ENCODE results near the gene GRK5. TPM values are rescaled to one million over a fixed set of nuclear protein-coding genes. Genes with fewer than 3 reads are reported as not detected.
A peak's percentile ranks its signal among the peaks of the same experiment; 100 is the strongest.

The GRK5 gene
- total RNA-seq, 1 experiment from 2014 or later = 2.9 TPM

GRCh38 chr10:119360181-119360921, 153.0 kb downstream of the GRK5 start:
- DNase-seq (ENCODE audit: low read depth) = no peak

GRCh38 chr10:119361037-119361436, 153.7 kb downstream of the GRK5 start:
- DNase-seq (ENCODE audit: low read depth) = no peak

DNA sequence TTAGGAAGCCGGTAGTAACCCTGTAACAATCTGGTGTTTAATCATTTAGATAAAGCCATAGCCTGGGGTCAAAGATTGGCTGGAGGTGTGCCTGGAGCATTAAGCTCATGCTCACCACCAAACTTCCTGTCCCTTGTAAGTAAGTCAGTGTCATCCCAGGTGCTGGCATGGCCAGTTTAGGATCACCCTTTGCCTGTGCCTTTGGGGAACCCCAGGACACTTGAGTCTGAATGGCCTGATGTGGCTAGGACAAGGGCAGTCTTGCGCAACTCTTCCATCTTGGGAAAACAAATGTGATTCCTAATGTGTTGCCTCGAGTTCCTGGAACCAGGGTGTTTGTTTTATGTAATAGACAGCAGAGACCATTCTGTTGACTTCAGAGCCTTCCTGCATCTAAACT, 154.8 kb downstream of the GRK5 start:
- DNase-seq (ENCODE audit: low read depth) = no peak

DNA sequence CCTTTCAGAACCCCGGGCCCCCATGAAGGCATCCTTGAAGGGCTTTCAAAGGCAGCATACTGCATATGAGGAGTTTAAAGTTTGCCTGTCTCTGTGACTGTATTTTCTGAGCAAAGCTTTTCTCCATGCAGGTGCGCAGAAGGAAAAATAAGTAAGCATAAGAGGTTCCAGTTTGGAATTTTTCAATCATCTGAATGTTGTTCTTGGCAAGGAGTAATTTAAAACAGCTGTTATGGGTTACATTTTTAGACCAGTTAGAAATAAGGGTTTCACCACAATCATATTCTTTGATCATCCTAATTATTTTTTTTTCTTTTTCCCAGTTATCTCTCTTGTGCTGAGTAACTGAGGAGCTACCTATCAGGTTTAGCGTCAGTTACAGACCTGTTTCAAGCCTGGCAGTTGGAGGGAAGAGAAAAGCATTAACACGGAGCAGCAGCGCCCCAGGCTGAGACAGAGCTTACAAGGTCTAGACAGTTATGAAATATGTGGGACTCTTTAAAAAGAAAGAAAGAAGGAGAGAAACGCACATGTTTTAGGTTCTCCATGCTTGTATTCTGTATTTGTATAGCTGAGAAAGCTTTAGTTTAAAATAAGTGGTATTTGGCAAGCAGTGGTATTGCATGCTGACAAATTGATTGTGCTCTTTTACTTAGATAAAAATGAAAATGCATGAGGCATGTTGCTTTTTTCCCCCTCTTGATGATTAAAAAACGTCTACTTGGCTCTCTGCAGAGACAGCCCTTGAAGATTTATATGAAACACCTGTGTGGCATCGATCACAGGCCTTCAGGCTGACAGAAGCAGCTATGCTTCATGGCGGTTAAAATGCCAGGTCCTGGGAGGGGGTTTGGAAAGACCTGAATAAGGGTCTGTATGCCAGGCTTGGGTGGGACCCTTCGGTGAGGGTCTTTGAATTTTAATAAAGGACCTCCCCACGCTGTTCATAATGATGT, 157.6 kb downstream of the GRK5 start:
- DNase-seq (ENCODE audit: low read depth) = no peak

- DNase-seq (ENCODE audit: low read depth) = no peak
Observed at GRCh38 chr10:119365773-119366599, 158.6 kb downstream of the GRK5 start.

DNA sequence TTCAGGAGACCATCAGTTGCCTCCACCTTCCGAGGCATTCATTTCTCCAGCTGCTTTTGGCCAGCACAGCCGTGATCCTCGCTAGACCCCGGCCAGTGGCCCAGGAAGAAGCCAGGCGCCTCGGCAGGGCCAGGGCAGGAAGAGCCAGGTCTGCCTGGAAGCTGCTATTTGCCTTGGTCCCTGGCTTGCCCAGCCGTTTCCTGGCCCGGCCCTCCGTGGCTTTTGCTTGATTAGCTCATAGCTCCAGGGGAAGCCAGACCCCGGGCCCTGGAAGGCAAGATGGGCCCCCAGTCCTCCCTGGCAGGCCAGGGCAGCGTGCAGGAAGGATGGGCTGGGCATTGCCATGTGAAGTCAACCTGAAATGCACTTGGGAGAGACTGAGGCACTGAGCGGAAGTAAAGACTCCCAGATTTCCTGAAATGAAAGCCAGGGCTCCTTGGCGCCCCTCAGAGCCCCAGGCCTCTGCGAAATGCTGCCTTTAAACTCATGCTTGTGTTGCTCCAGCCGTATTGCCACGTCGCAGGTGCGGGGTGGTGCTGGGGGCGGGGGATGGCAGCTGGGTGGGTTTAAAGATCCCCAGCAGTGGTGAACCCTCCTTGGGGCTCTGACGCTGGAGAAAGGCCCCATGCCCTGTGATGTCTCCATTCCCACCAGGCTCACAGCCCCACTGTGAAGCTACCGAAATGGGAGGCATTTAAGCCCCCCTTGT, 160.6 kb downstream of the GRK5 start:
- no peak for DNase-seq (ENCODE audit: low read depth)

DNA sequence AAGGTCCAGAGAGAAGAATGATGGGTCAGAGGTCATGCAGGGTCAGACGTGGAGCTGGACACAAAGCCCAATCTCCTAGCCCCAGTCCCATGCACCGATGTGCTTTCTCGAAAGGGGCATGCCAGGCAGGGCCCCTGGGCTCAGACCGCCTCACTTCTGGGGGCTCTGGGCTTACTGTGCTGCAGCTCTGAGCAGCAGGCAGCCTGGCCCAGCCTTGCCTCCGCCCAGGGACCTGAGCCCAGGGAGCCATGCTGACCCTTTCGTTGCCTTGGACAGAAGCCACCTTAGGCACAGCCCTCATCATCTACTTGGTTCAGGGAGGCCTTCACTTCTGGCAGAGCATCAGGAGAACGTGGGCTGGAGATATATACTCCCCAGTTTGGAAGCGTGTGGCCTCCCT, 161.2 kb downstream of the GRK5 start:
- DNase-seq (ENCODE audit: low read depth) = no peak

- no peak for DNase-seq (ENCODE audit: low read depth)
Observed at GRCh38 chr10:119368991-119369869, 161.9 kb downstream of the GRK5 start.

- DNase-seq (ENCODE audit: low read depth) = peak; percentile 74
Observed at GRCh38 chr10:119370111-119370741, 162.9 kb downstream of the GRK5 start.

DNA sequence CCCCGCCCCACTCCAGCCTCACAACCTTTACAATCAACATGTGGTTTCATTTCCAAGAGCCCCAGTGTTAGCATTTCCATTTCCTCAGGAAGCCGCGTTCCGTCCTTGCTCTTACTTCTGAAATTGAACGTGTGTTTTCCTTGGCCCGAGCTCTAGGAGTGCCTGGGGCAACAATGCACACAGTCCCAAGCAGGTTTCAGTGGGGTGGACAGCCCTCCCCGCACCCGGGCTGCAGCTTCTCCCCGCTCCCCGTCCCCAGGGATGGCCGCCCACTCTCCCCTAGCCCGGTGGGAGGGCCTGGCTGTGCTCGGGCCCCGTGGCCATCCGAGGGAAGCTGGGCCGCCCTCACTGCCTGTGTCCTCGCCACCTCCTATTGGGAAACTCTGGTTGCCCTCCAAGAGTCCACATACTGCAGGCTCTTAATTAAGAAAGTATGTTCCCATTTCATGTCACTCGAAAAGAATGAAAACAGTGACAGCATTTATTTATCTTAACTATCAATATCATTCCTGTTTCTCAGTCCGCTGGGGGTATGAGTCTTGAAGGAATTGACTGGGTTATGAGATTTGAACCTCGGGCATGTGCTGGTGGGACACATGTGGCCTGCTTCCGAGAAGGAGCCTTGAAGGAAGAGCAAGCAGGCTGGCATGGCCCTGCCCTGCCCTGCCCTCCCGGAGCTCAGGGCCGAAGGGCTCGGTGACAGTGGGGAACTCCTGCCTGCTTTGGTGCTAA, 163.8 kb downstream of the GRK5 start:
- peak; percentile 86 for DNase-seq (ENCODE audit: low read depth)

- DNase-seq (ENCODE audit: low read depth) = no peak
Observed at GRCh38 chr10:119371704-119372663, 164.6 kb downstream of the GRK5 start.

DNA sequence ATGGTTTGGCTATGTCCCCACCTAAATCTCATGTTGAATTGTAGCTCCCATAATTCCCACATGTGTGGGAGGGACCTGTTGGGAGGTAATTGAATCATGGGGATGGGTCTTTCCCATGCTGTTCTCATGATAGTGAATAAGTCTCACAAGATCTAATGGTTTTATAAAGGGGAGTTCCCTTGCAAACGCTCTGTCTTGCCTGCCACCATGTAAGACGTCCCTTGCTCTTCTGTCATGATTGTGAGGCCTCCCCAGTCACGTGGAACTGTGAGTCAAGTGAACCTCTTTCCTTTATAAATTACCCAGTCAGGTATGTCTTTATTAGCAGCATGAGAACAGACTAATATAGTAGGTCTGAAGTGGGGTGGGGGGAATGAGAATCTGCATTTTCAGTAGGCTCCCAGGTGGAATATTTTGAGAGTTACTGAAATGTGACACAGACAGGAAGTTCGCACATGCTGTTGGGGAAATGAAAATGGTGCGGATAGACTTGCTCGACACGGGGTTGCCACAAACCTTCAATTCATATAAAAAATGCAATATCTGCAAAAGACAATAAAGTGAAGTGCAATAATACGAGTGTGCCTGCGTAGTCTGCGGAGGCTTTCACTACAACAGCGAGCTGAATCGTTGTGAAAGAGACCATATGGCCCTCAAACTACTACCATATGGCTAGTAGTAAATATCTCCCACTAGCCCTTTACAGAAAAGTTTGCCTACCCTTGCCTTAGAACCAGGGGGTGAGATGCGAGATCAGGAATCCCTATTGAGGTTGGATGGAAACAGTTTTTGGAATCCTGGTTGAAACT, 166.1 kb downstream of the GRK5 start:
- no peak for DNase-seq (ENCODE audit: low read depth)

GRCh38 chr10:119374236-119374635, 166.9 kb downstream of the GRK5 start:
- DNase-seq (ENCODE audit: low read depth) = no peak

DNA sequence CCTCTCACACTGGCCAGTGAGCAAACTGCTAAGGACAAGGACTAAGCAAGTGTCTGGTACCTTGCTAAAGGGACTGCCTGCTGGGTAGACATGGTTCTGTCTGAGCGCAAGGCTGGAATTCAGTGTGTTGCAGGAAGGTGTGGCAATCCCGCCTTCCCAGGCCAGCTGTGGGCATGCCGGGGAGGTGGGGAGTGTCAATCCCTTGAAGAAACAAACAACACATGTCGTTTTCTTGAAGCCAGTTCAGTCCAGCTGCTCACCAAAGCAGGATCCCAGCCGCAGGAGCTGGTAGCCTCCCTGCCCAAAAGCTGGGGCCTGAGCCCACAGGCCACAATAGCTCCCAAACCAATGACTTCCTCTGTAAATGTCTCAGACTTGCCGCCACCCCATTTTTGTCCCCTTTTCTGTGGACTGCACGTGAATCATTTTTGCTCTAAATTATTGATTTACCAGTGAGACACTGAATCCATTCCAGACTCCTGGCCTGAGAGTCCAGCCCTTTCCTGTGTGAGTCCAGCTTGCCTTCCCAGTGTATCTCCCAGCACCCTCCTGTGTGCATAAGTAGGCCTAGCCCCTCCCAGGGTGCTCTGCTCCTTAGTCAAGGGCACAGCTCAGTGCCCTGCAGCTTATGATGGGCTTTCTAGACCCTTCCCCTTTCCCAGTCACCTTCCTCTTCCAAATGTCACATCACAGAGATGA, 168.4 kb downstream of the GRK5 start:
- DNase-seq (ENCODE audit: low read depth) = no peak

GRCh38 chr10:119377451-119377957, 170.1 kb downstream of the GRK5 start:
- DNase-seq (ENCODE audit: low read depth) = no peak

Data from RPMI7951 (cell line).